Pancreas (tissue), 10 donors: Measurements from ENCODE around the gene DDR1. TPM values are rescaled to one million over a fixed set of nuclear protein-coding genes. Genes with fewer than 3 reads are reported as not detected.
A peak's percentile ranks its signal among the peaks of the same experiment; 100 is the strongest.

Experiments
- ATAC-seq, 4 donors: fragments of 200-7000 bp; cut with Tn5 transposase; one replicate each; pipeline versions ENCODE4 v1.8.0 to v1.9.1; 2020; ENCODE audit warnings: mild to moderate bottlenecking in 4 of 4, moderate library complexity in 4 of 4
- DNase-seq, 6 donors: peaks; one replicate each; pipeline ENCODE4 v3.0.0-alpha.2; 2020
- FAIRE-seq: peaks from 2 replicates; lab custom pipeline; 2012; peaks lifted over from hg19 to GRCh38; lab: Jason Lieb, UNC
- H3K27ac ChIP-seq, 4 donors: fragments of 200-600 bp; sonication (generic); 1 replicate in 3 of 4; 2 replicates in 1 of 4; pipeline versions ENCODE4 v1.5.0 to v1.8.0; 2020
- H3K27me3 ChIP-seq, 4 donors: fragments of 200-600 bp; one replicate each; pipeline ENCODE4 v1.8.0; 2021
- H3K36me3 ChIP-seq, 3 donors: fragments of 200-600 bp; sonication (generic) in 1 of 3; one replicate each; pipeline versions ENCODE4 v1.5.0 to v1.8.0; 2020 to 2021
- H3K4me1 ChIP-seq, 3 donors: fragments of 200-600 bp; one replicate each; pipeline ENCODE4 v1.8.0; 2021
- H3K4me3 ChIP-seq, 4 donors: fragments of 200-600 bp; sonication (generic) in 2 of 4; one replicate each; pipeline versions ENCODE4 v1.5.0 to v1.8.0; 2020 to 2021
- H3K9me3 ChIP-seq, 4 donors: fragments of 200-600 bp; one replicate each; pipeline ENCODE4 v1.8.0; 2021
- WGBS, 2 donors: extraction: QIAGEN DNeasy Blood & Tissue Kit; methylation state at CpG; one replicate each; pipeline ENCODE4 v1.1.7; 2013; 5-methylcytosine and 5-hydroxymethylcytosine counted together
- intact Hi-C, 3 donors: fragments of 100-400 bp; cut with DNase I; formaldehyde crosslinking; loops; one replicate each; pipeline versions ENCODE4 v1.11.1 to v1.14.2; 2022
- polyA plus RNA-seq, 2 donors: library from polyadenylated mRNA; stranded (reverse); fragments of 200-250 nt; gene quantifications; one replicate each; pipeline ENCODE4 v1.2.3, GENCODE V29; 2013
- total RNA-seq, 6 donors: library from RNA; stranded (reverse); fragmentation: NEBNext Ultra II Directional in 4 of 6; extraction: Animal tissue kit (Norgen Biotek cat#: 25700) in 4 of 6; gene quantifications; one replicate each; pipeline versions ENCODE4 v1.2.1 to v1.2.4, GENCODE V29; 2021 to 2023
- TF ChIP-seq, protein P1 (sequence below), 4 donors: fragments of 200-600 bp; sonication (generic) in 3 of 4; IDR thresholded peaks; one replicate each; pipeline versions ENCODE4 v1.5.0 to v1.8.0; 2021; ENCODE audit warnings: antibody characterized with exemption in 4 of 4
- donor health status: healthy with polysubstance abuse.
- donor health status: DM: no; HTN: no; CAD: no; lungs with moderate emphysema.
- donor health status: DM: no; HTN: no; CAD: no.
- donor health status: control.
- donor health status: control.
- donor health status: Bipolar disorder and iron deficiency.
- donor health status: DM: yes; HTN: yes; CAD: no.
- donor health status: DM: no; HTN: no; CAD: no.
- donor health status: DM: no; HTN: no; CAD: no.
- donor health status: DM: yes; HTN: yes; CAD: no.

Gene DDR1
- total and polyA plus RNA-seq, 8 donors = 92.7 to 160 (median 118) TPM

DNA sequence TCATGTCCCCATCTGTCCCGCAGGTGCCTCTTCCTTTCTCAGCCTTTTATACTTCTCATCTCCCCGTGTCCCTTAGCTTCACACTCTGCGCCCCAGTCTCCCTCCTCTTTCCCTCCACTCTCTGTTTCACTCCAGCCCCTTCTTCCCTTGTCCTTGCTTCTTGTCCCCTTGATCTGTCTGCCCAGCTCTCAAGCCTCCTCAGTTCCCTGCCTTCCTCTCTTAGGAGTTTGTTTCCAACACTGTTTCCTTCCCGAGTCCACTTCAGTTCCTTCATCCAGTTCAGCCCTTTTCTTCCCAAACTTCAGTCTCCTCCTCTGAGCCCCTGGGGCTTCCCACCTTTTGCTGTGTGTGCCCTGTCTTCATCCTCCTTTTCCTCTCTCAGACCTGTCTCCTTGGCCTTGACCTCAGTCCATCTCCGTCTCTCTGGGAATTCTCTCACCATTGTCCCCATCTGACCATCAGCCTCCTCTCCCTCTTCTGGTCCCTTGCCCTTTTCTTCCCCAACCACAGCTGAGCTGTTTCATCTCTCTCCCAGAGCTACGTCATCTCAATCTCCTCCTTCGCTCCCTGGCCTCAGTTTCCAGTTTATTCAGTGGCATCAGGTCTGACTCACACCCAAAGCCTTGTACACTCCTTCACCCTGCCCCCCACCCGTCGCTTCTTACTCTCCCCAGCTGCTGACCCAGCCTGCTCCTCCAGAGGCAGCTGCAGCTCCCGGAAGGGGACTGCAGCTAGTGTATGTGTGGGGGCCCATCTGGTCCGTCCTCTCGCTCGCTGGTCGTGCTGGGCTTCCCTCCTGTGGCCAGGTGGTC, 2.7 kb upstream of the DDR1 start:
- ATAC-seq (no peak), DNase-seq (no peak), FAIRE-seq (no peak)
- no peaks in the 10 kb centered on the region for H3K36me3 ChIP-seq
- intact Hi-C loops = loop anchor here in 2 of 3 donors (5.0 to 10.0 kb wide), 2 partner anchors 49 to 147 kb away; no protein-coding TSS in a partner anchor
- H3K4me3 ChIP-seq = no peak overlapping the region
- no peaks in the 10 kb centered on the region for H3K9me3 ChIP-seq
- TF ChIP-seq, protein P1, sequence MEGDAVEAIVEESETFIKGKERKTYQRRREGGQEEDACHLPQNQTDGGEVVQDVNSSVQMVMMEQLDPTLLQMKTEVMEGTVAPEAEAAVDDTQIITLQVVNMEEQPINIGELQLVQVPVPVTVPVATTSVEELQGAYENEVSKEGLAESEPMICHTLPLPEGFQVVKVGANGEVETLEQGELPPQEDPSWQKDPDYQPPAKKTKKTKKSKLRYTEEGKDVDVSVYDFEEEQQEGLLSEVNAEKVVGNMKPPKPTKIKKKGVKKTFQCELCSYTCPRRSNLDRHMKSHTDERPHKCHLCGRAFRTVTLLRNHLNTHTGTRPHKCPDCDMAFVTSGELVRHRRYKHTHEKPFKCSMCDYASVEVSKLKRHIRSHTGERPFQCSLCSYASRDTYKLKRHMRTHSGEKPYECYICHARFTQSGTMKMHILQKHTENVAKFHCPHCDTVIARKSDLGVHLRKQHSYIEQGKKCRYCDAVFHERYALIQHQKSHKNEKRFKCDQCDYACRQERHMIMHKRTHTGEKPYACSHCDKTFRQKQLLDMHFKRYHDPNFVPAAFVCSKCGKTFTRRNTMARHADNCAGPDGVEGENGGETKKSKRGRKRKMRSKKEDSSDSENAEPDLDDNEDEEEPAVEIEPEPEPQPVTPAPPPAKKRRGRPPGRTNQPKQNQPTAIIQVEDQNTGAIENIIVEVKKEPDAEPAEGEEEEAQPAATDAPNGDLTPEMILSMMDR (IDR thresholded peaks at IDR 0.05) = no peak
- WGBS, 2 donors = 74 to 77% methylated on average over 13 to 14 of the region's 14 CpGs
- peak overlapping the region; percentile 79 to 96 (median 89) for H3K27ac ChIP-seq
- H3K27me3 ChIP-seq = no peaks in the 10 kb centered on the region
- peaks cover 7 to 23% (median 8%) of the 10 kb centered on the region in 3 donors for H3K4me1 ChIP-seq

DNA sequence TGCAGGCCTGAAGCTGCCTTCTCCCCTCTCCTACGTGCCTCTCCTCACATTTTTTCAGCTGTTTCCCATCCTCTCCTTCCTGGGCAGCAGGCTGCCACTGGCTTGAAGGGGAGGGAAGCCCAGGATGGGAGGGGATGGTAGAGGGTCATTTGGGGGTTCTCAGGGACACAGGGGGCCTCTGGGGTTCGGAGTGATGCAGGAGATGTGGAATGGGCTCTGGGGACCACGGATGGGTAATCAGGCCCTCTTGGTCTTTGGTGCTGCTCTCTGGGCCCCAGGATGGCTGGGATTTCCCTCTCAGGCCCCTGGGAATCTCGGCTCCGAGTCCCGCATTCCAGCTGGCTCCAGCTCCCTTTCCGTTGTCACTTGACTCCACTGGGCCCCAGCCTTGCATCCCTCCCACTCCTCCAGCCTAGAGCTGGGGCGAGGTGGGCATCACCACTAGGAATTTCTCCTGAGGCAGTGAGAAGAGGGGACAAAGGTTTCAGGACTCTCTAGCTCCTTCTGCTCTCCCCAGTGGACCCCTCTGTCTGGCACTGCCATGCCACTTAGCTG, 2.0 kb upstream of the DDR1 start:
- DNase-seq (no peak), ATAC-seq (no peak), FAIRE-seq (no peak)
- H3K4me1 ChIP-seq = peaks cover 12 to 30% (median 15%) of the 10 kb centered on the region in 3 donors
- H3K9me3 ChIP-seq = no peaks in the 10 kb centered on the region
- no peaks in the 10 kb centered on the region for H3K36me3 ChIP-seq
- TF ChIP-seq, protein P1 (IDR thresholded peaks at IDR 0.05) = no peak
- WGBS, 2 donors = 15 to 24% methylated on average over 8 of the region's 8 CpGs
- H3K4me3 ChIP-seq = peak overlapping the region in 3 of 4 donors; percentile 73 to 75 (median 73)
- H3K27me3 ChIP-seq = no peaks in the 10 kb centered on the region
- peak overlapping the region; percentile 79 to 96 (median 89) for H3K27ac ChIP-seq
- intact Hi-C loops = loop anchor here in 2 of 3 donors (5.0 to 10.0 kb wide), 2 partner anchors 50 to 147 kb away; no protein-coding TSS in a partner anchor

DNA sequence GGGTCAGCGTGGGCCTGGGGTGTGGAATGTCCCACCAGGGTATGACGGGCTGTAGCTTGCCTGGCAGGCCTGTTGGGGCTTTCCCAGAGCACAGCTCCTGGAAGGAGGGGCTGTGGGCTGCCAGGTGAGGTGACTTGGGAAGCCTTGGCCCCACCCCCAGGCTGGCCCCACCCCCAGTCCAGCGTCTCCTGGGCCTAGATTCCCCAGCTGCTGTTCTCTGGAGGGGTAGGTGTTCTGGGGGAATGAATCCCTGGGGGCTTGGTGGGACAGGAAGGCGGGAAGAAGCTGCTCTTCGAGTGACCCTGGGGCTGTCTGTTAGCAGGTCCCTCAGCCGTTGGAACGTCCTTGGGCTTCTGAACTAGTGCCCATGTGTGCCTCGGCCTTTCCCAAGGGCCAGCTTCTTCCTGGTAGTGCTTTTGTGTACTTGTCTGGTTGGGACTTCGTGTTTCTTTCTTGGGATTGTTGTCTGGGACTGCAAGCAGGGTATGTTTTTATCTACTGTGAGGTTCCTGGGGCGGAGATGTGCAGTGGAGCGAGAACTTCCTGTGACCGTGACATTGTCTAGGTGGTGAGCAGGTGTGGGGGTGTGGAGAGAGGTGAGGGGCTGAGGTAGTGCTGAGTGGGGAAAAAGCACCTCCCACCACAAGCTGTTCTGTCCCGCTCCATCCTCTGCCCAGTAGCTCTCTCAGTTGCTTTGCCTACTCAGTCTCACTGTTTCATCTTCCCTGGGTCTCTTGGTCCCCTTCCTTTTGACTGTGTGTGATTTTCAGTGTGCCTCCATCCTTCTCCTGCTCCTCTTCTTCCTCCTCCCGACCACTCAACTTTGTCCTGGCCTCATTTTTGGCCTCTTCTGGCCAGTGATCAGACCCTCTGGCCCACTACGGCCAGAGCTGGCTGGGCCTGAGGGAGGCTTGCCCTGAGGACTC, 1.3 kb upstream of the DDR1 start:
- ATAC-seq = peak; percentile 73 to 80 (median 78)
- intact Hi-C loops = loop anchor here in 2 of 3 donors (5.0 to 10.0 kb wide), 2 partner anchors 51 to 148 kb away; no protein-coding TSS in a partner anchor

More for the DNA sequence above, 1.3 kb upstream of the DDR1 start:
- Histone ChIP-seq H3K4me3 (peak overlapping the region; percentile 44 to 75 (median 73)), H3K36me3 (no peaks in the 10 kb centered on the region), H3K27ac (peak overlapping the region; percentile 79 to 96 (median 89)), H3K4me1 (peaks cover 15 to 27% (median 18%) of the 10 kb centered on the region in 3 donors), H3K27me3 (no peaks in the 10 kb centered on the region), H3K9me3 (no peaks in the 10 kb centered on the region)
- DNase-seq (peak; percentile 82 to 93 (median 90)), FAIRE-seq (no peak)
- TF ChIP-seq, protein P1 (IDR thresholded peaks at IDR 0.05) = no peak
- WGBS, 2 donors = 9 to 10% methylated on average over 15 of the region's 15 CpGs
